ENCODE results near the gene ATRNL1. TPM values are rescaled to one million over a fixed set of nuclear protein-coding genes. Genes with fewer than 3 reads are reported as not detected.

Gene ATRNL1
- total and polyA plus RNA-seq, 2 donors from 2014 or later, result 2.4 to 7.1 TPM

GRCh38 chr10:115653473-115653872, 560.3 kb downstream of the ATRNL1 start:
- TF ChIP-seq CTCF (IDR thresholded peaks at IDR 0.05; ENCODE audit: borderline replicate concordance, extremely low read depth, insufficient read depth), result no peak
- no peak overlapping the region for H3K9ac ChIP-seq (ENCODE audit: low read length in 3 of 3)
- FAIRE-seq (no peak), DNase-seq (no peak)
- no peaks in the 10 kb centered on the region for H3K27me3 ChIP-seq (ENCODE audit: control insufficient read depth, insufficient read depth, low read length)
- H3K36me3 ChIP-seq (ENCODE audit: control insufficient read depth in 2 of 3, insufficient read depth in 3 of 3, low read length in 3 of 3), result no peaks in the 10 kb centered on the region
- H3K27ac ChIP-seq (ENCODE audit: low read depth in 2 of 2, low read length in 2 of 2), result no peak overlapping the region
- H3K9me3 ChIP-seq (ENCODE audit: control insufficient read depth in 2 of 3, insufficient read depth in 1 of 3, low read length in 3 of 3), result no peaks in the 10 kb centered on the region
- H3K4me1 ChIP-seq (ENCODE audit: control insufficient read depth in 2 of 3, insufficient read depth in 2 of 3, low read depth in 1 of 3, low read length in 3 of 3), result no peaks in the 10 kb centered on the region
- intact Hi-C loops (cut with DNase I), result no loop called here
- no peak overlapping the region for H3K4me3 ChIP-seq (ENCODE audit: low read length in 3 of 3)

GRCh38 chr10:115654961-115655360, 561.8 kb downstream of the ATRNL1 start:
- Histone ChIP-seq H3K9ac (ENCODE audit: low read length in 3 of 3) (no peak overlapping the region), H3K27me3 (ENCODE audit: control insufficient read depth, insufficient read depth, low read length) (no peaks in the 10 kb centered on the region), H3K27ac (ENCODE audit: low read depth in 2 of 2, low read length in 2 of 2) (no peak overlapping the region), H3K9me3 (ENCODE audit: control insufficient read depth in 2 of 3, insufficient read depth in 1 of 3, low read length in 3 of 3) (no peaks in the 10 kb centered on the region), H3K4me1 (ENCODE audit: control insufficient read depth in 2 of 3, insufficient read depth in 2 of 3, low read depth in 1 of 3, low read length in 3 of 3) (no peaks in the 10 kb centered on the region), H3K4me3 (ENCODE audit: low read length in 3 of 3) (no peak overlapping the region), H3K36me3 (ENCODE audit: control insufficient read depth in 2 of 3, insufficient read depth in 3 of 3, low read length in 3 of 3) (no peaks in the 10 kb centered on the region)
- intact Hi-C loops (cut with DNase I), result no loop called here
- TF ChIP-seq CTCF (IDR thresholded peaks at IDR 0.05; ENCODE audit: borderline replicate concordance, extremely low read depth, insufficient read depth), result no peak
- FAIRE-seq, result no peak
- no peak for DNase-seq

- H3K9ac ChIP-seq (ENCODE audit: low read length in 3 of 3), result no peak overlapping the region
- no peak for FAIRE-seq
Observed at GRCh38 chr10:115657161-115657860, 564.1 kb downstream of the ATRNL1 start.

More at GRCh38 chr10:115657161-115657860, 564.1 kb downstream of the ATRNL1 start:
- H3K36me3 ChIP-seq (ENCODE audit: control insufficient read depth in 2 of 3, insufficient read depth in 3 of 3, low read length in 3 of 3), result no peaks in the 10 kb centered on the region
- intact Hi-C loops (cut with DNase I), result no loop called here
- TF ChIP-seq CTCF (IDR thresholded peaks at IDR 0.05; ENCODE audit: borderline replicate concordance, extremely low read depth, insufficient read depth), result no peak
- no peak for DNase-seq
- no peaks in the 10 kb centered on the region for H3K9me3 ChIP-seq (ENCODE audit: control insufficient read depth in 2 of 3, insufficient read depth in 1 of 3, low read length in 3 of 3)
- H3K27ac ChIP-seq (ENCODE audit: low read depth in 2 of 2, low read length in 2 of 2), result no peak overlapping the region
- no peak overlapping the region for H3K4me3 ChIP-seq (ENCODE audit: low read length in 3 of 3)
- H3K4me1 ChIP-seq (ENCODE audit: control insufficient read depth in 2 of 3, insufficient read depth in 2 of 3, low read depth in 1 of 3, low read length in 3 of 3), result no peaks in the 10 kb centered on the region
- no peaks in the 10 kb centered on the region for H3K27me3 ChIP-seq (ENCODE audit: control insufficient read depth, insufficient read depth, low read length)

Data from kidney (tissue), 14 donors.